Hindlimb muscle (tissue), 1 donor: Measurements from ENCODE around the gene S100A12. TPM values are rescaled to one million over a fixed set of nuclear protein-coding genes. Genes with fewer than 3 reads are reported as not detected.

ENCODE experiments used
- polyA plus RNA-seq: library from polyadenylated mRNA; unstranded; fragments of 120-200 nt; gene quantifications from one replicate; pipeline ENCODE4 v1.2.1, GENCODE V29; 2013; ENCODE audit not compliant: insufficient read length

Gene S100A12
- polyA plus RNA-seq, 1 donor = 1.0 TPM

Other genes starting within 250 kb of the S100A12 start
- not detected for gene SPRR2G, start 224.7 kb downstream of the S100A12 start, polyA plus RNA-seq
- not detected for gene LELP1, start 172.2 kb downstream of the S100A12 start, polyA plus RNA-seq
- gene PRR9, start 158.0 kb downstream of the S100A12 start, polyA plus RNA-seq = not detected
- not detected for gene LORICRIN, start 115.9 kb downstream of the S100A12 start, polyA plus RNA-seq
- gene PGLYRP3, start 62.7 kb downstream of the S100A12 start, polyA plus RNA-seq = not detected
- gene PGLYRP4, start 26.8 kb downstream of the S100A12 start, polyA plus RNA-seq = not detected
- 17.0 TPM for gene S100A9, start 17.8 kb downstream of the S100A12 start, polyA plus RNA-seq
- 12.5 TPM for gene S100A8, start 15.5 kb upstream of the S100A12 start, polyA plus RNA-seq
- gene S100A7A, start 40.9 kb upstream of the S100A12 start, polyA plus RNA-seq = not detected
- gene S100A7, start 85.0 kb upstream of the S100A12 start, polyA plus RNA-seq = not detected
- gene S100A6, start 160.4 kb upstream of the S100A12 start, polyA plus RNA-seq = 187 TPM
- gene S100A5, start 165.3 kb upstream of the S100A12 start, polyA plus RNA-seq = not detected
- gene S100A4, start 170.2 kb upstream of the S100A12 start, polyA plus RNA-seq = 193 TPM
- gene S100A3, start 173.6 kb upstream of the S100A12 start, polyA plus RNA-seq = 1.2 TPM
- 2.2 TPM for gene S100A2, start 190.2 kb upstream of the S100A12 start, polyA plus RNA-seq
- 54.7 TPM for gene S100A16, start 237.5 kb upstream of the S100A12 start, polyA plus RNA-seq
- gene S100A14, start 240.7 kb upstream of the S100A12 start, polyA plus RNA-seq = 1.1 TPM